Prostate gland (tissue), 2 donors: ENCODE data around the gene GALNT3.

Experiments used
- CTCF ChIP-seq, 4 experiments: fragments of 200-600 bp in 2 of 4; fragments of 450-650 bp in 2 of 4; sonication (generic) in 2 of 4; IDR thresholded peaks; 1 replicate in 3 of 4; 2 replicates in 1 of 4; pipeline ENCODE4 v1.5.1; 2016 to 2019; ENCODE audit warnings: antibody characterized with exemption in 4 of 4, mild to moderate bottlenecking in 2 of 4, moderate library complexity in 2 of 4
- POLR2A ChIP-seq: fragments of 450-650 bp; IDR thresholded peaks from one replicate; pipeline ENCODE4 v1.6.1; 2016; ENCODE audit warnings: antibody characterized with exemption, mild to moderate bottlenecking
- POLR2AphosphoS5 ChIP-seq: sonication (generic); formaldehyde crosslinking; IDR thresholded peaks from one replicate; pipeline ENCODE4 v1.6.1; 2017; ENCODE audit warnings: antibody characterized with exemption

- TF ChIP-seq CTCF (IDR thresholded peaks at IDR 0.05) (no peak), POLR2AphosphoS5 (no peak), POLR2A (no peak)
Measured at GRCh38 chr2:165810418-165810817, 16.4 kb upstream of the GALNT3 start.
